ENCODE results near the gene CMTM7. TPM values are rescaled to one million over a fixed set of nuclear protein-coding genes. Genes with fewer than 3 reads are reported as not detected.

Gene CMTM7
- polyA plus RNA-seq, 1 of the 3 experiments (the other 2 are of a cell fraction) = 50.1 TPM

- TF ChIP-seq EP300 (IDR thresholded peaks at IDR 0.05; ENCODE audit: borderline replicate concordance in 1 of 2, low read depth in 1 of 2, low read length in 1 of 2) = no peak
- no peak for TF ChIP-seq FOXM1 (IDR thresholded peaks at IDR 0.05; ENCODE audit: low read depth)
- no peak for TF ChIP-seq RAD21 (IDR thresholded peaks at IDR 0.05; ENCODE audit: low read length)
- no peak for TF ChIP-seq PBX3 (IDR thresholded peaks at IDR 0.05)
- TF ChIP-seq FOSL2 (IDR thresholded peaks at IDR 0.05; ENCODE audit: borderline replicate concordance, low read depth) = no peak
- TF ChIP-seq USF1 (IDR thresholded peaks at IDR 0.05; ENCODE audit: borderline replicate concordance, low read depth) = no peak
- TF ChIP-seq GATA2 (CRISPR knock-in tag; IDR thresholded peaks at IDR 0.05) = no peak
- TF ChIP-seq SIN3A (IDR thresholded peaks at IDR 0.05; ENCODE audit: borderline replicate concordance, low read depth, low read length) = no peak
- no peak for TF ChIP-seq NFIC (IDR thresholded peaks at IDR 0.05; ENCODE audit: borderline replicate concordance)
- TF ChIP-seq TEAD4 (IDR thresholded peaks at IDR 0.05; ENCODE audit: borderline replicate concordance, insufficient read depth) = no peak
- TF ChIP-seq YY1 (IDR thresholded peaks at IDR 0.05; ENCODE audit: low read depth) = no peak
Observed at GRCh38 chr3:32499585-32499984, 107.9 kb downstream of the CMTM7 start (continued).

GRCh38 chr3:32500231-32500630 is 108.6 kb downstream of the CMTM7 start:
- Histone ChIP-seq H3K27ac (ENCODE audit: low read depth in 2 of 2, low read length in 1 of 2) (no peak overlapping the region), H3K4me1 (ENCODE audit: control insufficient read depth in 1 of 2, insufficient read depth in 2 of 2, low read depth in 1 of 2, low read length in 1 of 2) (peaks cover 0 to 10% of the 10 kb centered on the region in 2 experiments; a peak in 3 of 4 replicates), H3K4me3 (ENCODE audit: low read depth in 2 of 2, low read length in 1 of 2) (no peak overlapping the region), H3K9me2 (no peaks in the 10 kb centered on the region), H2AFZ (ENCODE audit: low read depth) (no peak overlapping the region), H3K27me3 (ENCODE audit: insufficient read depth) (no peaks in the 10 kb centered on the region), H3K9me3 (no peaks in the 10 kb centered on the region), H3K79me2 (ENCODE audit: insufficient read depth) (peaks cover 71% of the 10 kb centered on the region), H3K4me2 (peak overlapping the region; percentile 86), H3F3A (replicated peaks; ENCODE audit: insufficient read depth) (peaks cover 13% of the 10 kb centered on the region), H3K9ac (no peak overlapping the region), H3K36me3 (replicated peaks in 1 of 2; ENCODE audit: control insufficient read depth in 1 of 2, insufficient read depth in 2 of 2, low read length in 1 of 2) (peaks cover 6 to 14% of the 10 kb centered on the region in 2 experiments), H4K20me1 (ENCODE audit: insufficient read depth) (peaks cover 42% of the 10 kb centered on the region)
- CTCF ChIA-PET = interaction anchor here (2.7 to 2.9 kb wide), 2 partner anchors 10 to 32 kb away, joined by 10 to 15 read pairs; no protein-coding TSS in a partner anchor
- 70% methylated on average over 2 of the region's 2 CpGs for WGBS (ENCODE audit: low lambda C conversion rate)
- no peak for TF ChIP-seq CTCF (IDR thresholded peaks at IDR 0.05)
- TF ChIP-seq FOSL2 (IDR thresholded peaks at IDR 0.05; ENCODE audit: borderline replicate concordance, low read depth) = no peak
- no peak for TF ChIP-seq USF1 (IDR thresholded peaks at IDR 0.05; ENCODE audit: borderline replicate concordance, low read depth)
- no peak for TF ChIP-seq JUND (IDR thresholded peaks at IDR 0.05)
- TF ChIP-seq MAX (IDR thresholded peaks at IDR 0.05; ENCODE audit: low read depth) = no peak
- TF ChIP-seq GABPA (IDR thresholded peaks at IDR 0.05; ENCODE audit: low read depth) = no peak
- TF ChIP-seq REST (IDR thresholded peaks at IDR 0.05; ENCODE audit: low read depth, low read length) = no peak
- TF ChIP-seq NFIC (IDR thresholded peaks at IDR 0.05; ENCODE audit: borderline replicate concordance) = no peak
- no peak for TF ChIP-seq MXI1 (IDR thresholded peaks at IDR 0.05; ENCODE audit: low read depth, low read length)
- no peak for TF ChIP-seq TEAD4 (IDR thresholded peaks at IDR 0.05; ENCODE audit: borderline replicate concordance, insufficient read depth)
- no peak for TF ChIP-seq TAF1 (IDR thresholded peaks at IDR 0.05; ENCODE audit: borderline replicate concordance, low read depth, low read length)
- no peak for TF ChIP-seq ELF1 (IDR thresholded peaks at IDR 0.05)
- POLR2A ChIA-PET = no interaction called here
- no peak for DNase-seq

Data from SK-N-SH (cell line).